ENCODE measurements around the gene PSME3IP1. TPM values are rescaled to one million over a fixed set of nuclear protein-coding genes. Genes with fewer than 3 reads are reported as not detected.

PSME3IP1 gene
- total RNA-seq, 1 donor from 2014 or later, result 51.3 TPM

GRCh38 chr16:57130950-57131321, 54.9 kb downstream of the PSME3IP1 start:
- Mint-ChIP-seq H3K36me3 (ENCODE audit: low read depth) (peaks cover 4% of the 10 kb centered on the region), H3K4me1 (ENCODE audit: low read depth) (no peaks in the 10 kb centered on the region), H3K27me3 (ENCODE audit: low read depth) (no peaks in the 10 kb centered on the region), H3K4me3 (ENCODE audit: unreplicated experiment) (no peak overlapping the region), H3K27ac (ENCODE audit: unreplicated experiment) (no peak overlapping the region), H3K9me3 (ENCODE audit: low read depth) (no peaks in the 10 kb centered on the region)
- TF ChIP-seq CTCF (IDR thresholded peaks at IDR 0.05), result no peak
- no peak for DNase-seq (ENCODE audit: low spot score)

GRCh38 chr16:57128771-57129389, 57.0 kb downstream of the PSME3IP1 start:
- peaks cover 8% of the 10 kb centered on the region for H3K36me3 Mint-ChIP-seq (ENCODE audit: low read depth)
- no peak for DNase-seq (ENCODE audit: low spot score)
- no peak for TF ChIP-seq CTCF (IDR thresholded peaks at IDR 0.05)
- H3K4me3 Mint-ChIP-seq (ENCODE audit: unreplicated experiment), result no peak overlapping the region
- H3K27me3 Mint-ChIP-seq (ENCODE audit: low read depth), result no peaks in the 10 kb centered on the region
- H3K9me3 Mint-ChIP-seq (ENCODE audit: low read depth), result no peaks in the 10 kb centered on the region
- no peak overlapping the region for H3K27ac Mint-ChIP-seq (ENCODE audit: unreplicated experiment)
- no peaks in the 10 kb centered on the region for H3K4me1 Mint-ChIP-seq (ENCODE audit: low read depth)

- TF ChIP-seq CTCF (IDR thresholded peaks at IDR 0.05), result no peak
- H3K27me3 Mint-ChIP-seq (ENCODE audit: low read depth), result no peaks in the 10 kb centered on the region
- H3K9me3 Mint-ChIP-seq (ENCODE audit: low read depth), result no peaks in the 10 kb centered on the region
- no peak overlapping the region for H3K27ac Mint-ChIP-seq (ENCODE audit: unreplicated experiment)
- H3K36me3 Mint-ChIP-seq (ENCODE audit: low read depth), result peaks cover 8% of the 10 kb centered on the region
- no peaks in the 10 kb centered on the region for H3K4me1 Mint-ChIP-seq (ENCODE audit: low read depth)
- no peak for DNase-seq (ENCODE audit: low spot score)
- H3K4me3 Mint-ChIP-seq (ENCODE audit: unreplicated experiment), result no peak overlapping the region
Observed at GRCh38 chr16:57127836-57128235, 58.0 kb downstream of the PSME3IP1 start.

GRCh38 chr16:57127037-57127763, 58.6 kb downstream of the PSME3IP1 start:
- no peak for DNase-seq (ENCODE audit: low spot score)
- H3K27ac Mint-ChIP-seq (ENCODE audit: unreplicated experiment), result no peak overlapping the region
- H3K27me3 Mint-ChIP-seq (ENCODE audit: low read depth), result no peaks in the 10 kb centered on the region
- H3K36me3 Mint-ChIP-seq (ENCODE audit: low read depth), result peaks cover 10% of the 10 kb centered on the region
- H3K4me1 Mint-ChIP-seq (ENCODE audit: low read depth), result no peaks in the 10 kb centered on the region
- no peak overlapping the region for H3K4me3 Mint-ChIP-seq (ENCODE audit: unreplicated experiment)
- TF ChIP-seq CTCF (IDR thresholded peaks at IDR 0.05), result no peak
- H3K9me3 Mint-ChIP-seq (ENCODE audit: low read depth), result no peaks in the 10 kb centered on the region

GRCh38 chr16:57126411-57126810, 59.4 kb downstream of the PSME3IP1 start:
- peaks cover 10% of the 10 kb centered on the region for H3K36me3 Mint-ChIP-seq (ENCODE audit: low read depth)
- H3K4me1 Mint-ChIP-seq (ENCODE audit: low read depth), result no peaks in the 10 kb centered on the region
- H3K9me3 Mint-ChIP-seq (ENCODE audit: low read depth), result no peaks in the 10 kb centered on the region
- H3K27ac Mint-ChIP-seq (ENCODE audit: unreplicated experiment), result no peak overlapping the region
- DNase-seq (ENCODE audit: low spot score), result no peak
- TF ChIP-seq CTCF (IDR thresholded peaks at IDR 0.05), result no peak
- no peak overlapping the region for H3K4me3 Mint-ChIP-seq (ENCODE audit: unreplicated experiment)
- no peaks in the 10 kb centered on the region for H3K27me3 Mint-ChIP-seq (ENCODE audit: low read depth)

Data from chondrocyte (in vitro differentiated cells).